Mesenchymal stem cell (in vitro differentiated cells and primary cell): ENCODE data around the gene SLIT3.

Experiments used
- DNase-seq: peaks from one replicate; pipeline ENCODE4 v3.0.0-alpha.2; 2013
- H2AFZ ChIP-seq: one replicate; pipeline ENCODE4 v1.6.1; 2013; ENCODE audit warnings: low read depth, mild to moderate bottlenecking, control low read depth, inconsistent platforms, low read length, moderate library complexity
- H2AK5ac ChIP-seq: 2 replicates; pipeline ENCODE4 v1.6.1; 2013; ENCODE audit warnings: low read length, moderate library complexity, mild to moderate bottlenecking, inconsistent platforms; ENCODE audit not compliant: severe bottlenecking
- H2BK120ac ChIP-seq: one replicate; pipeline ENCODE4 v1.6.1; 2013; ENCODE audit warnings: low read depth, mild to moderate bottlenecking, inconsistent platforms, low read length, moderate library complexity
- H2BK12ac ChIP-seq, 2 experiments: one replicate each; pipeline ENCODE4 v1.6.1; 2013; ENCODE audit warnings: inconsistent platforms in 2 of 2, low read length in 2 of 2, mild to moderate bottlenecking in 2 of 2, moderate library complexity in 2 of 2, control low read depth in 1 of 2
- H2BK15ac ChIP-seq: one replicate; pipeline ENCODE4 v1.6.1; 2013; ENCODE audit warnings: mild to moderate bottlenecking, low read depth, inconsistent platforms; ENCODE audit not compliant: poor library complexity, severe bottlenecking
- H2BK5ac ChIP-seq: 2 replicates; pipeline ENCODE4 v1.6.1; 2013; ENCODE audit warnings: low read depth, mild to moderate bottlenecking, low read length, control low read depth, inconsistent platforms; ENCODE audit not compliant: poor library complexity, severe bottlenecking
- H3K14ac ChIP-seq, 2 experiments: one replicate each; pipeline ENCODE4 v1.6.1; 2013; ENCODE audit warnings: inconsistent platforms in 2 of 2, low read length in 2 of 2, control low read depth in 1 of 2, mild to moderate bottlenecking in 1 of 2, moderate library complexity in 1 of 2
- H3K18ac ChIP-seq, 2 experiments: one replicate each; pipeline ENCODE4 v1.6.1; 2013; ENCODE audit warnings: inconsistent platforms in 2 of 2, low read length in 2 of 2, control low read depth in 1 of 2, low read depth in 1 of 2, mild to moderate bottlenecking in 1 of 2
- H3K23ac ChIP-seq, 2 experiments: one replicate each; pipeline ENCODE4 v1.6.1; 2013; ENCODE audit warnings: inconsistent platforms in 2 of 2, low read length in 2 of 2, mild to moderate bottlenecking in 2 of 2, moderate library complexity in 2 of 2, control low read depth in 1 of 2
- H3K27ac ChIP-seq: 2 replicates; pipeline ENCODE4 v1.5.1; 2013; ENCODE audit warnings: mild to moderate bottlenecking, moderate library complexity, low read length, control low read depth, inconsistent platforms; ENCODE audit not compliant: poor library complexity, severe bottlenecking
- H3K27me3 ChIP-seq, 2 experiments: 2 replicates each; pipeline versions ENCODE4 v1.6.1 to v1.7.0; 2013; ENCODE audit warnings: low read length in 2 of 2, mild to moderate bottlenecking in 2 of 2, moderate library complexity in 2 of 2, control low read depth in 1 of 2, inconsistent platforms in 1 of 2; ENCODE audit not compliant: control insufficient read depth in 1 of 2, insufficient read depth in 1 of 2
- H3K36me3 ChIP-seq, 2 experiments: 2 replicates each; pipeline versions ENCODE4 v1.6.1 to v1.7.0; 2013; ENCODE audit warnings: low read length in 2 of 2, control low read depth in 1 of 2, inconsistent platforms in 1 of 2, low read depth in 1 of 2, mild to moderate bottlenecking in 1 of 2; ENCODE audit not compliant: insufficient read depth in 2 of 2, control insufficient read depth in 1 of 2
- H3K4ac ChIP-seq, 2 experiments: one replicate each; pipeline ENCODE4 v1.6.1; 2013; ENCODE audit warnings: inconsistent platforms in 2 of 2, low read length in 2 of 2, mild to moderate bottlenecking in 2 of 2, moderate library complexity in 2 of 2, control low read depth in 1 of 2, low read depth in 1 of 2
- H3K4me1 ChIP-seq: 2 replicates; pipeline ENCODE4 v1.6.1; 2013; ENCODE audit warnings: low read depth, low read length, control low read depth; ENCODE audit not compliant: control insufficient read depth, insufficient read depth
- H3K4me2 ChIP-seq: 2 replicates; pipeline ENCODE4 v1.6.1; 2013; ENCODE audit warnings: low read length, mild to moderate bottlenecking, inconsistent platforms; ENCODE audit not compliant: poor library complexity, severe bottlenecking
- H3K4me3 ChIP-seq, 2 experiments: 2 replicates each; pipeline versions ENCODE4 v1.5.1 to v1.7.0; 2013; ENCODE audit warnings: low read length in 2 of 2, mild to moderate bottlenecking in 2 of 2, control low read depth in 1 of 2, low read depth in 1 of 2; ENCODE audit not compliant: insufficient read depth in 1 of 2
- H3K79me1 ChIP-seq: replicated peaks from 2 replicates; pipeline ENCODE4 v1.6.1; 2013; ENCODE audit warnings: mild to moderate bottlenecking, control low read depth, low read length, inconsistent platforms; ENCODE audit not compliant: poor library complexity, severe bottlenecking
- H3K9ac ChIP-seq: 2 replicates; pipeline ENCODE4 v1.7.0; 2013; ENCODE audit warnings: mild to moderate bottlenecking, low read length, moderate library complexity
- H3K9me3 ChIP-seq: 2 replicates; pipeline ENCODE4 v1.7.0; 2013; ENCODE audit warnings: mild to moderate bottlenecking, low read length; ENCODE audit not compliant: control insufficient read depth
- H4K8ac ChIP-seq: one replicate; pipeline ENCODE4 v1.6.1; 2013; ENCODE audit warnings: inconsistent platforms, mild to moderate bottlenecking, low read length, moderate library complexity
- H4K91ac ChIP-seq: one replicate; pipeline ENCODE4 v1.6.1; 2013; ENCODE audit warnings: mild to moderate bottlenecking, low read length, inconsistent platforms
- WGBS: methylation state at CpG from one replicate; pipeline ENCODE4 v1.1.7; 2013; ENCODE audit warnings: mixed read lengths; 5-methylcytosine and 5-hydroxymethylcytosine counted together

SLIT3 gene

DNA sequence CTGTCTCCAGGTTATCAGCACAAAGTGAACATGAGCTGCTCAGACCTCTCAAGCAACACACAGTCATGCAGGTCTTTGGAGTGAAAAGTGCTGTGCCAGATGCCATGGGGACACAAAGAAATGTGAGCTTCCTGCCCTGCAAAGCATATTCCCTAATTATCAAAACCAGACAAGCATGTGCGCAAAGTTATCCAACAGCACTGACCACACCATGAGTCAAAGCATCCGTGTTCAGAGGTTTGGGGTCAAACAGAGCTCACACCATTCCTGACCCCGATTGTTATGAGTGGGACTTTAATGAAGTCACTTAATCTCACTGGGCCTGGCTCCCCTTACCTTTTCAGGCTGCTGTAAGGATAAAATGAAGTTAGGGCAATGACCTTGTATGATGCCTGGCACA lies 138.5 kb downstream of the SLIT3 start:
- Histone ChIP-seq H3K23ac (no peak overlapping the region), H3K27me3 (no peaks in the 10 kb centered on the region), H3K4me2 (no peak overlapping the region), H2AK5ac (no peak overlapping the region), H4K8ac (no peak overlapping the region), H3K4me3 (peak overlapping the region in 1 of 2 experiments; percentile 38), H3K4me1 (peaks cover 13% of the 10 kb centered on the region), H2BK120ac (no peak overlapping the region), H3K14ac (no peak overlapping the region), H4K91ac (no peak overlapping the region), H3K9me3 (peaks cover 7% of the 10 kb centered on the region), H3K79me1 (no peaks in the 10 kb centered on the region), H2BK15ac (no peak overlapping the region), H3K9ac (peak overlapping the region; percentile 73), H3K27ac (no peak overlapping the region), H2BK5ac (no peak overlapping the region), H3K18ac (no peak overlapping the region), H3K36me3 (no peaks in the 10 kb centered on the region), H2BK12ac (no peak overlapping the region), H3K4ac (no peak overlapping the region), H2AFZ (no peak overlapping the region)
- peak; percentile 7 for DNase-seq
- 39% methylated on average over 2 of the region's 3 CpGs for WGBS

DNA sequence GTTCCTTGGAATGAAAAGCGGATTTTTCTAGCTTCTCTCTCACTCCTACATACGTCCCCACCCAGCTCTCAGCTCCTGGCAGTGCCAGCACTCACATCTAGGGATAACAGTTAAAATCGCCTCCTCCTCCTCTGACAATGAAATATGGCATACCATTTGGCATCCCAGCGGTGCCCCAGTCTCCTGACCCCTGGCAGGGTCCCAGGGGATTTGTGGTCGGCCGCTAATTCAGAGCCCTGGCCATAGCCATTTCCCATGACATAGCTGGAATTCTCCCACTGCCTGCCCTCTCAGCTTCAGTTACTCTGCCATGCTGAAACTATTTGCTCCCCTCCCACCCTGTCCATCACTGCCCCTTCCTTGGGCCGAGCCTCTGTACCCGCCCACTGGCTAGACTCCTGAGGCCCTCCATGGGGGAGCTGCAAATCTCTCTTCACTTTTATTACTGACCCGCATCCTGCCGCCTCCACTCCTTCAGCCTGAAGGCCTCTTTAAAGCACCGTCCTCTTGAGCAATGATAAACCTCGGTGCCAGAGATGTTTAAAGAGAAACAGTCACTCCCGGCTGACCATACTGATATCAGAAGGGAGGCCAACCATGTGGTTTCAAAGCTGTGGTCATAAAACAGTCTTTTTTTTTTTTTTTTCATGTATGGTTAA lies 139.8 kb downstream of the SLIT3 start:
- Histone ChIP-seq H2BK120ac (no peak overlapping the region), H3K27me3 (peaks cover 0 to 4% of the 10 kb centered on the region in 2 experiments), H3K4me2 (no peak overlapping the region), H3K14ac (no peak overlapping the region), H3K9ac (peak overlapping the region; percentile 73), H3K4me1 (peaks cover 13% of the 10 kb centered on the region), H3K4ac (no peak overlapping the region), H3K27ac (peak overlapping the region; percentile 88), H3K36me3 (peaks cover 0 to 6% of the 10 kb centered on the region in 2 experiments), H2BK12ac (no peak overlapping the region), H3K9me3 (peaks cover 10% of the 10 kb centered on the region), H4K8ac (no peak overlapping the region), H2AK5ac (no peak overlapping the region), H3K4me3 (peak overlapping the region in 1 of 2 experiments; percentile 57), H3K18ac (no peak overlapping the region), H3K79me1 (no peaks in the 10 kb centered on the region), H3K23ac (no peak overlapping the region), H4K91ac (no peak overlapping the region), H2BK5ac (peak overlapping the region; percentile 39), H2BK15ac (no peak overlapping the region), H2AFZ (no peak overlapping the region)
- 14% methylated on average over 13 of the region's 13 CpGs for WGBS
- peak; percentile 73 for DNase-seq

DNA sequence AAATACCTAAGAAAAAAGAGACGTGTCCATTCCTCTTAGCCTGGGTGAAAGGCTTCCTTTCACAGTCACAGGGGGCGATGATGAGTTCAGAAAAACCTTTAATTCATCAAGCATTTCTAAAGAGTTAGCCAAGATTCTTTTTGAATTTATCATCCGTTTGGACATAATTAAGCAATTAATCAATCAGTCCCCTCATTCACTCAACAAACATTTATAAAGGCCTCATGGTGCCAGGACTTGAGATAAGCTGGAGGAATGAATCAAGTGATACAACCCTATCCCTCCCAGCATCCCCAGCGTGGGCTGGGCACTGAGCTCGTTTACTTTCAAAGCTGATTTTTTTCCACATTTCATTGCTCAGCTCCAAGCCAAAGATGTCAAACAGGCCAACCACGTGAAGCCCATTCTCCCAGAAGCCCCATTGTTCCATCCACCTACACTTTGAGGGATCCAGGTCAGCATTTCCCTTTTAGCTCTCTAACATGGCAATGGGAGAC lies 140.5 kb downstream of the SLIT3 start:
- no peak overlapping the region for H4K91ac ChIP-seq

DNA sequence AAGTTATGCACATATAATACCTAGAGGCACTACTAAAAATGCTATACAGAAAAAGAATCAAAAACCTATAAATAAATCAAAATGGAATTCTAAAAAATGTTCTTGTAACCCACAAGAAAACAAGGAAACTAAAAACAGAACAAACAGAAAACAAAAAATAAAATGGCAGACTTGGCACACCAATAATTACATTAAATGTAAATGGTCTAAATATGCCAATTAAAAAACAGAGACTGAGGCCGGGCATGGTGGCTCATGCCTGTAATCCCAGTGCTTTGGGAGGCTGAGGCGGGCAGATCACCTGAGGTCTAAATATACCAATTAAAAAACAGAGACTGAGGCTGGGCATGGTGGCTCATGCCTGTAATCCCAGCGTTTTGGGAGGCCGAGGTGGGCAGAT lies 142.2 kb downstream of the SLIT3 start:
- Histone ChIP-seq H3K36me3 (peaks cover 0 to 8% of the 10 kb centered on the region in 2 experiments), H2BK15ac (no peak overlapping the region), H4K91ac (no peak overlapping the region), H2AFZ (no peak overlapping the region), H3K14ac (no peak overlapping the region), H4K8ac (no peak overlapping the region), H3K4me1 (peaks cover 13% of the 10 kb centered on the region), H3K4me2 (no peak overlapping the region), H3K79me1 (no peaks in the 10 kb centered on the region), H3K27me3 (peaks cover 0 to 8% of the 10 kb centered on the region in 2 experiments), H3K23ac (no peak overlapping the region), H3K9me3 (peaks cover 10% of the 10 kb centered on the region), H3K4ac (no peak overlapping the region), H3K9ac (no peak overlapping the region), H2BK5ac (no peak overlapping the region), H2AK5ac (no peak overlapping the region), H2BK120ac (no peak overlapping the region), H3K18ac (no peak overlapping the region), H2BK12ac (no peak overlapping the region), H3K27ac (no peak overlapping the region), H3K4me3 (no peak overlapping the region)
- no peak for DNase-seq
- 96% methylated on average over 4 of the region's 4 CpGs for WGBS

More for the DNA sequence above, 140.5 kb downstream of the SLIT3 start:
- Histone ChIP-seq H3K9ac (peak overlapping the region; percentile 73), H2AK5ac (peak overlapping the region; percentile 89), H3K4me2 (peak overlapping the region; percentile 47), H3K4me3 (peak overlapping the region in 1 of 2 experiments; percentile 57), H3K23ac (no peak overlapping the region), H2BK12ac (no peak overlapping the region), H2BK15ac (no peak overlapping the region), H3K4me1 (peaks cover 13% of the 10 kb centered on the region), H3K36me3 (peaks cover 0 to 8% of the 10 kb centered on the region in 2 experiments), H4K8ac (no peak overlapping the region), H2AFZ (no peak overlapping the region), H3K14ac (no peak overlapping the region), H3K4ac (no peak overlapping the region), H3K18ac (peak overlapping the region in 1 of 2 experiments; percentile 30), H3K27ac (peak overlapping the region; percentile 82), H3K9me3 (peaks cover 10% of the 10 kb centered on the region), H2BK120ac (no peak overlapping the region), H2BK5ac (peak overlapping the region; percentile 76), H3K79me1 (no peaks in the 10 kb centered on the region), H3K27me3 (peaks cover 0 to 6% of the 10 kb centered on the region in 2 experiments)
- WGBS = 76% methylated on average over 6 of the region's 6 CpGs
- peak; percentile 5 for DNase-seq
